T follicular helper cell (primary cell): Measurements from ENCODE around the gene SPTLC1.

ENCODE experiments used
- DNase-seq: peaks from one replicate; pipeline ENCODE4 v3.0.0-alpha.2; 2020; ENCODE audit warnings: low read depth

Gene SPTLC1

GRCh38 chr9:92094655-92095054 is 20.6 kb downstream of the SPTLC1 start:
- DNase-seq: no peak

- no peak for DNase-seq
Observed at GRCh38 chr9:92077888-92078287, 37.3 kb downstream of the SPTLC1 start.

- no peak for DNase-seq
Observed at GRCh38 chr9:92071634-92072033, 43.6 kb downstream of the SPTLC1 start.

- no peak for DNase-seq
Observed at GRCh38 chr9:92066168-92066567, 49.0 kb downstream of the SPTLC1 start.

GRCh38 chr9:92064711-92065110 is 50.5 kb downstream of the SPTLC1 start:
- no peak for DNase-seq

GRCh38 chr9:92061184-92061583 is 54.0 kb downstream of the SPTLC1 start:
- DNase-seq: no peak

GRCh38 chr9:92059661-92060060 is 55.6 kb downstream of the SPTLC1 start:
- no peak for DNase-seq

GRCh38 chr9:92058723-92059444 is 56.3 kb downstream of the SPTLC1 start:
- DNase-seq: no peak

GRCh38 chr9:92058026-92058425 is 57.2 kb downstream of the SPTLC1 start:
- DNase-seq: no peak

GRCh38 chr9:92057226-92057625 is 58.0 kb downstream of the SPTLC1 start:
- no peak for DNase-seq

- DNase-seq: no peak
Observed at GRCh38 chr9:92055624-92056023, 59.6 kb downstream of the SPTLC1 start.

GRCh38 chr9:92048924-92049625 is 66.1 kb downstream of the SPTLC1 start:
- no peak for DNase-seq

- DNase-seq: no peak
Observed at GRCh38 chr9:92047500-92047899, 67.7 kb downstream of the SPTLC1 start.

GRCh38 chr9:92046676-92047075 is 68.5 kb downstream of the SPTLC1 start:
- no peak for DNase-seq

- DNase-seq: no peak
Observed at GRCh38 chr9:92044936-92045335, 70.3 kb downstream of the SPTLC1 start.

GRCh38 chr9:92043002-92043401 is 72.2 kb downstream of the SPTLC1 start:
- no peak for DNase-seq

GRCh38 chr9:92042260-92042659 is 73.0 kb downstream of the SPTLC1 start:
- no peak for DNase-seq

- DNase-seq: no peak
Observed at GRCh38 chr9:92036756-92037155, 78.5 kb downstream of the SPTLC1 start.

GRCh38 chr9:92036411-92036746 is 78.8 kb downstream of the SPTLC1 start:
- no peak for DNase-seq

GRCh38 chr9:92035687-92036410 is 79.4 kb downstream of the SPTLC1 start:
- DNase-seq: no peak

GRCh38 chr9:92035146-92035545 is 80.1 kb downstream of the SPTLC1 start:
- no peak for DNase-seq

- DNase-seq: no peak
Observed at GRCh38 chr9:92033991-92034390, 81.2 kb downstream of the SPTLC1 start.

- no peak for DNase-seq
Observed at GRCh38 chr9:92033307-92033706, 81.9 kb downstream of the SPTLC1 start.
